ENCODE measurements around the gene SESN1. TPM values are rescaled to one million over a fixed set of nuclear protein-coding genes. Genes with fewer than 3 reads are reported as not detected.

The SESN1 gene
- total RNA-seq, 1 experiment from 2014 or later = 11.0 TPM

- no peak for DNase-seq (ENCODE audit: low spot score)
Measured at GRCh38 chr6:108961077-108961476, 133.6 kb downstream of the SESN1 start.

- DNase-seq (ENCODE audit: low spot score) = no peak
Measured at GRCh38 chr6:108960601-108961000, 134.0 kb downstream of the SESN1 start.

GRCh38 chr6:108959972-108960582, 134.6 kb downstream of the SESN1 start:
- DNase-seq (ENCODE audit: low spot score) = no peak

- DNase-seq (ENCODE audit: low spot score) = no peak
Measured at GRCh38 chr6:108958900-108959770, 135.5 kb downstream of the SESN1 start.

GRCh38 chr6:108957221-108957620, 137.4 kb downstream of the SESN1 start:
- no peak for DNase-seq (ENCODE audit: low spot score)

- DNase-seq (ENCODE audit: low spot score) = no peak
Measured at GRCh38 chr6:108955329-108955949, 139.2 kb downstream of the SESN1 start.

GRCh38 chr6:108953681-108954080, 141.0 kb downstream of the SESN1 start:
- DNase-seq (ENCODE audit: low spot score) = no peak

GRCh38 chr6:108952776-108953486, 141.7 kb downstream of the SESN1 start:
- DNase-seq (ENCODE audit: low spot score) = no peak

- no peak for DNase-seq (ENCODE audit: low spot score)
Measured at GRCh38 chr6:108951351-108951953, 143.2 kb downstream of the SESN1 start.

- DNase-seq (ENCODE audit: low spot score) = no peak
Measured at GRCh38 chr6:108948181-108948661, 146.4 kb downstream of the SESN1 start.

GRCh38 chr6:108947114-108947854, 147.4 kb downstream of the SESN1 start:
- DNase-seq (ENCODE audit: low spot score) = no peak

- no peak for DNase-seq (ENCODE audit: low spot score)
Measured at GRCh38 chr6:108946695-108947094, 148.0 kb downstream of the SESN1 start.

GRCh38 chr6:108945681-108946159, 148.9 kb downstream of the SESN1 start:
- no peak for DNase-seq (ENCODE audit: low spot score)

- DNase-seq (ENCODE audit: low spot score) = no peak
Measured at GRCh38 chr6:108944707-108945680, 149.7 kb downstream of the SESN1 start.

- no peak for DNase-seq (ENCODE audit: low spot score)
Measured at GRCh38 chr6:108944071-108944470, 150.6 kb downstream of the SESN1 start.

GRCh38 chr6:108942556-108943492, 151.8 kb downstream of the SESN1 start:
- no peak for DNase-seq (ENCODE audit: low spot score)

- DNase-seq (ENCODE audit: low spot score) = no peak
Measured at GRCh38 chr6:108941859-108942258, 152.8 kb downstream of the SESN1 start.

GRCh38 chr6:108941281-108941680, 153.4 kb downstream of the SESN1 start:
- DNase-seq (ENCODE audit: low spot score) = no peak
